HL-60 (cell line): ENCODE data around the gene NPW.

Source experiments
- CTCF ChIP-seq: IDR thresholded peaks from one replicate; pipeline ENCODE4 v1.5.1; 2011; ENCODE audit warnings: low read length, control low read depth, inconsistent platforms; ENCODE audit not compliant: insufficient read depth
- REST ChIP-seq: IDR thresholded peaks from 2 replicates; pipeline ENCODE4 v1.6.1; 2012; ENCODE audit warnings: low read depth; ENCODE audit not compliant: insufficient replicate concordance

GRCh38 chr16:2008009-2008526 is 11.5 kb upstream of the NPW start:
- TF ChIP-seq CTCF (no peak), REST (no peak)
